Measurements from ENCODE around the gene LRRC72. TPM values are rescaled to one million over a fixed set of nuclear protein-coding genes. Genes with fewer than 3 reads are reported as not detected.

The LRRC72 gene
- total and polyA plus RNA-seq, 2 experiments from 2014 or later = not detected

GRCh38 chr7:16546921-16547505 lies 20.4 kb downstream of the LRRC72 start:
- H3K9me2 ChIP-seq (replicated peaks; ENCODE audit: insufficient read depth) = no peaks in the 10 kb centered on the region
- WGBS (ENCODE audit: low lambda C conversion rate, missing lambda C conversion rate) = 80% methylated on average over 7 of the region's 7 CpGs
- H3K4me1 ChIP-seq (ENCODE audit: insufficient read depth) = no peaks in the 10 kb centered on the region

GRCh38 chr7:16548428-16548827 lies 21.8 kb downstream of the LRRC72 start:
- WGBS (ENCODE audit: low lambda C conversion rate, missing lambda C conversion rate) = 81% methylated on average over 2 of the region's 2 CpGs
- no peak overlapping the region for H2AFZ ChIP-seq
- no peak for DNase-seq (ENCODE audit: low spot score)
- no peak overlapping the region for H3K27ac ChIP-seq
- no peak overlapping the region for H3K4me2 ChIP-seq
- H3K9me2 ChIP-seq (replicated peaks; ENCODE audit: insufficient read depth) = no peaks in the 10 kb centered on the region
- H4K20me1 ChIP-seq (ENCODE audit: insufficient read depth, poor library complexity, severe bottlenecking) = no peaks in the 10 kb centered on the region
- no peak overlapping the region for H3K4me3 ChIP-seq
- TF ChIP-seq CTCF (IDR thresholded peaks at IDR 0.05; ENCODE audit: poor library complexity) (no peak), EZH2 (IDR thresholded peaks at IDR 0.05; ENCODE audit: borderline replicate concordance) (no peak), EZH2phosphoT487 (IDR thresholded peaks at IDR 0.05; ENCODE audit: low read depth, severe bottlenecking, unreplicated experiment) (no peak)
- H3K36me3 ChIP-seq (replicated peaks; ENCODE audit: insufficient read depth, low read depth) = no peaks in the 10 kb centered on the region
- no peaks in the 10 kb centered on the region for H3K9me3 ChIP-seq (ENCODE audit: low read depth)
- H3K4me1 ChIP-seq (ENCODE audit: insufficient read depth) = no peaks in the 10 kb centered on the region
- no peaks in the 10 kb centered on the region for H3K79me2 ChIP-seq
- H3K27me3 ChIP-seq = no peaks in the 10 kb centered on the region

More at GRCh38 chr7:16546921-16547505, 20.4 kb downstream of the LRRC72 start:
- DNase-seq (ENCODE audit: low spot score) = no peak
- Histone ChIP-seq H4K20me1 (ENCODE audit: insufficient read depth, poor library complexity, severe bottlenecking) (no peaks in the 10 kb centered on the region), H3K9me3 (ENCODE audit: low read depth) (no peaks in the 10 kb centered on the region), H3K36me3 (replicated peaks; ENCODE audit: insufficient read depth, low read depth) (no peaks in the 10 kb centered on the region), H3K27me3 (no peaks in the 10 kb centered on the region), H3K79me2 (no peaks in the 10 kb centered on the region), H2AFZ (no peak overlapping the region), H3K27ac (no peak overlapping the region), H3K4me2 (no peak overlapping the region), H3K4me3 (no peak overlapping the region)
- TF ChIP-seq EZH2phosphoT487 (IDR thresholded peaks at IDR 0.05; ENCODE audit: low read depth, severe bottlenecking, unreplicated experiment) (no peak), CTCF (IDR thresholded peaks at IDR 0.05; ENCODE audit: poor library complexity) (no peak), EZH2 (IDR thresholded peaks at IDR 0.05; ENCODE audit: borderline replicate concordance) (no peak)

- no peaks in the 10 kb centered on the region for H3K9me3 ChIP-seq (ENCODE audit: low read depth)
- no peaks in the 10 kb centered on the region for H3K27me3 ChIP-seq
- no peaks in the 10 kb centered on the region for H4K20me1 ChIP-seq (ENCODE audit: insufficient read depth, poor library complexity, severe bottlenecking)
- H3K4me1 ChIP-seq (ENCODE audit: insufficient read depth) = no peaks in the 10 kb centered on the region
- 90% methylated on average over 1 of the region's 1 CpG for WGBS (ENCODE audit: low lambda C conversion rate, missing lambda C conversion rate)
- H3K27ac ChIP-seq = no peak overlapping the region
- no peaks in the 10 kb centered on the region for H3K9me2 ChIP-seq (replicated peaks; ENCODE audit: insufficient read depth)
- no peak overlapping the region for H3K4me2 ChIP-seq
- H3K4me3 ChIP-seq = no peak overlapping the region
- H3K36me3 ChIP-seq (replicated peaks; ENCODE audit: insufficient read depth, low read depth) = no peaks in the 10 kb centered on the region
- no peak for DNase-seq (ENCODE audit: low spot score)
- H2AFZ ChIP-seq = no peak overlapping the region
- TF ChIP-seq EZH2 (IDR thresholded peaks at IDR 0.05; ENCODE audit: borderline replicate concordance) (no peak), EZH2phosphoT487 (IDR thresholded peaks at IDR 0.05; ENCODE audit: low read depth, severe bottlenecking, unreplicated experiment) (no peak), CTCF (IDR thresholded peaks at IDR 0.05; ENCODE audit: poor library complexity) (no peak)
- H3K79me2 ChIP-seq = no peaks in the 10 kb centered on the region
Observed at GRCh38 chr7:16550671-16551070, 24.0 kb downstream of the LRRC72 start.

Data from hepatocyte (in vitro differentiated cells).